Gastrocnemius medialis (tissue), 4 donors: Measurements from ENCODE around the gene ZDHHC8.

Experiments used
- POLR2A ChIP-seq, 2 donors: fragments of 450-650 bp; IDR thresholded peaks; one replicate each; pipeline ENCODE4 v1.6.1; 2017; ENCODE audit warnings: antibody characterized with exemption in 2 of 2, mild to moderate bottlenecking in 2 of 2, moderate library complexity in 2 of 2
- TF ChIP-seq, protein P1 (sequence below), 5 experiments: fragments of 450-650 bp in 3 of 5; fragments of 200-600 bp in 2 of 5; sonication (generic) in 2 of 5; IDR thresholded peaks in 4 of 5; conservative IDR thresholded peaks in 1 of 5; 1 replicate in 4 of 5; 2 replicates in 1 of 5; pipeline ENCODE4 v1.5.1; 2016 to 2019; ENCODE audit warnings: antibody characterized with exemption in 5 of 5, mild to moderate bottlenecking in 3 of 5, moderate library complexity in 3 of 5

DNA sequence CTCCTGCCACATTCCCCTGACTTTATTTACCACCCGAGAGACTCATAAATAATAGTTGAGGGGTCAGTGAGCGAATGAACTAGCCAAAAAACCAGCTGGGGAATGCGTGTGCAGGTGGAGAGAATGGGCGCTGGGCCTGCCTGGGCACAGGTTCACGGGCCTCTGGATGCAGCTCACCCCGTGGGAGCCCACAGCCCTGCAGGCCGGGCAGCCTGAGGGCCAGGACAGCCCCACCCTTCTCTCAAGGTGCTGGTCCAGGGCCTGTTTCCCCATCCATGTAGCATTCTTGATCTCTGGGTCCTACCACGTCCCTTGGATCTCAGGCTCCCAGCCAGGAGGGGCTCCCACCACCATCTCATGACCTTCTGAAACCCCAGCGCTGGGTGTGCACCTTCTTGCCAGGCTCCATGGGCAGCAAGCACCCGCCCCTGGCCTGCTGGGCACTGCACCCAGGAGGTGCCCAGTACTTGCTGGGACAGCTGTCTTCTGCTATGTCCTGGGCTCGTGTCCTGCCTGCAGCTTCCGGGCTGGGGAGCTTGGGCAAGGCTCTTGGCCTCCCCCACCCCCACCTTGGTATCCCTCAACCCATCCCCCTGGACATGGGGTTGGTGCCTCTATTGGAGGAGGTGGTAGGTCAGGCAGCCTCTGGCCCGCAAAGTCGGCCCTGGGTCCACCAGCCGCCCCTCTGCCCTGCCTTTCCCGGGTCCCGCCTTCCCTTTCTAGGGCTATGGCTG, 62.3 kb downstream of the ZDHHC8 start:
- TF ChIP-seq, protein P1, sequence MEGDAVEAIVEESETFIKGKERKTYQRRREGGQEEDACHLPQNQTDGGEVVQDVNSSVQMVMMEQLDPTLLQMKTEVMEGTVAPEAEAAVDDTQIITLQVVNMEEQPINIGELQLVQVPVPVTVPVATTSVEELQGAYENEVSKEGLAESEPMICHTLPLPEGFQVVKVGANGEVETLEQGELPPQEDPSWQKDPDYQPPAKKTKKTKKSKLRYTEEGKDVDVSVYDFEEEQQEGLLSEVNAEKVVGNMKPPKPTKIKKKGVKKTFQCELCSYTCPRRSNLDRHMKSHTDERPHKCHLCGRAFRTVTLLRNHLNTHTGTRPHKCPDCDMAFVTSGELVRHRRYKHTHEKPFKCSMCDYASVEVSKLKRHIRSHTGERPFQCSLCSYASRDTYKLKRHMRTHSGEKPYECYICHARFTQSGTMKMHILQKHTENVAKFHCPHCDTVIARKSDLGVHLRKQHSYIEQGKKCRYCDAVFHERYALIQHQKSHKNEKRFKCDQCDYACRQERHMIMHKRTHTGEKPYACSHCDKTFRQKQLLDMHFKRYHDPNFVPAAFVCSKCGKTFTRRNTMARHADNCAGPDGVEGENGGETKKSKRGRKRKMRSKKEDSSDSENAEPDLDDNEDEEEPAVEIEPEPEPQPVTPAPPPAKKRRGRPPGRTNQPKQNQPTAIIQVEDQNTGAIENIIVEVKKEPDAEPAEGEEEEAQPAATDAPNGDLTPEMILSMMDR (IDR thresholded peaks at IDR 0.05 in 4 of 5, conservative IDR thresholded peaks at IDR 0.05 in 1 of 5): no peak
- TF ChIP-seq POLR2A (IDR thresholded peaks at IDR 0.05): no peak
